IMR-90 (cell line): ENCODE results near the gene ORM1. TPM values are rescaled to one million over a fixed set of nuclear protein-coding genes. Genes with fewer than 3 reads are reported as not detected.

Experiments
- ATAC-seq: fragments of 200-7000 bp; cut with Tn5 transposase; 2 replicates; pipeline ENCODE4 v1.9.1; 2020; ENCODE audit warnings: low read depth, mild to moderate bottlenecking, moderate library complexity
- BruUV-seq: library from RNA; stranded (reverse); fragments of 400-500 nt; replicated peaks from 2 replicates; lab custom pipeline; 2021; lab: Mats Ljungman, UMichigan
- CTCF ChIA-PET: fragments of 300-600 bp; formaldehyde crosslinking; extraction: SDS; loops from one replicate; lab custom pipeline; 2021; ENCODE audit warnings: antibody characterized with exemption; lab: Yijun Ruan, JAX
- POLR2A ChIA-PET: fragments of 300-600 bp; sonication (Branson Sonifier 250); formaldehyde crosslinking; loops from one replicate; lab custom pipeline; 2022; ENCODE audit warnings: antibody characterized with exemption; ENCODE audit not compliant: unreplicated experiment; lab: Charles Lee
- DNase-seq: peaks from one replicate; pipeline ENCODE4 v3.0.0; 2013
- H2AFZ ChIP-seq: replicated peaks from 2 replicates; pipeline ENCODE3; 2013; ENCODE audit warnings: low read length, mild to moderate bottlenecking; ENCODE audit not compliant: poor library complexity
- H2AK5ac ChIP-seq: 2 replicates; pipeline ENCODE4 v1.6.1; 2013; ENCODE audit warnings: low read depth, low read length, inconsistent platforms
- H2AK9ac ChIP-seq: replicated peaks from 2 replicates; pipeline ENCODE3; 2013; ENCODE audit warnings: mild to moderate bottlenecking, low read depth, low read length, moderate library complexity; ENCODE audit not compliant: poor library complexity
- H2BK120ac ChIP-seq: 2 replicates; pipeline ENCODE4 v1.6.1; 2013; ENCODE audit warnings: low read depth, low read length, inconsistent platforms
- H2BK15ac ChIP-seq: 3 replicates; pipeline ENCODE4 v1.6.1; 2013; ENCODE audit warnings: low read depth, low read length, inconsistent platforms
- H2BK20ac ChIP-seq: 2 replicates; pipeline ENCODE4 v1.6.1; 2013; ENCODE audit warnings: low read depth, mild to moderate bottlenecking, inconsistent platforms, low read length, moderate library complexity
- H2BK5ac ChIP-seq: 2 replicates; pipeline ENCODE4 v1.6.1; 2013; ENCODE audit warnings: mild to moderate bottlenecking, low read depth, low read length, inconsistent platforms; ENCODE audit not compliant: poor library complexity, severe bottlenecking
- H3K14ac ChIP-seq: replicated peaks from 2 replicates; pipeline ENCODE4 v1.6.1; 2013; ENCODE audit warnings: low read depth, low read length, inconsistent platforms
- H3K18ac ChIP-seq: 2 replicates; pipeline ENCODE4 v1.6.1; 2013; ENCODE audit warnings: low read depth, low read length, control low read depth
- H3K23ac ChIP-seq: 2 replicates; pipeline ENCODE4 v1.6.1; 2013; ENCODE audit warnings: low read depth, low read length, inconsistent platforms
- H3K27ac ChIP-seq: 2 replicates; pipeline ENCODE4 v1.5.1; 2013; ENCODE audit warnings: mild to moderate bottlenecking, control low read depth, low read length; ENCODE audit not compliant: insufficient read depth
- H3K27me3 ChIP-seq: 2 replicates; pipeline ENCODE4 v1.6.1; 2013; ENCODE audit warnings: low read length; ENCODE audit not compliant: control insufficient read depth, insufficient read depth
- H3K36me3 ChIP-seq: 2 replicates; pipeline ENCODE4 v1.6.1; 2013; ENCODE audit warnings: low read length, mixed read lengths; ENCODE audit not compliant: control insufficient read depth, insufficient read depth
- H3K4ac ChIP-seq: 2 replicates; pipeline ENCODE4 v1.6.1; 2013; ENCODE audit warnings: low read depth, low read length, inconsistent platforms
- H3K4me1 ChIP-seq: 2 replicates; pipeline ENCODE4 v1.6.1; 2013; ENCODE audit warnings: low read length, mixed read lengths; ENCODE audit not compliant: control insufficient read depth, insufficient read depth
- H3K4me2 ChIP-seq: 2 replicates; pipeline ENCODE4 v1.6.1; 2013; ENCODE audit warnings: low read depth, mild to moderate bottlenecking, control low read depth, low read length, moderate library complexity
- H3K4me3 ChIP-seq: 2 replicates; pipeline ENCODE4 v1.5.1; 2013; ENCODE audit warnings: low read depth, mild to moderate bottlenecking, control low read depth, low read length, moderate library complexity; ENCODE audit not compliant: insufficient read depth
- H3K56ac ChIP-seq: 2 replicates; pipeline ENCODE4 v1.6.1; 2013; ENCODE audit warnings: low read length, inconsistent platforms; ENCODE audit not compliant: insufficient read depth; ENCODE audit errors: extremely low read depth
- H3K79me1 ChIP-seq, 2 experiments: 2 replicates each; pipeline ENCODE4 v1.6.1; 2013; ENCODE audit warnings: low read length in 2 of 2, inconsistent platforms in 1 of 2, low read depth in 1 of 2
- H3K9ac ChIP-seq: 2 replicates; pipeline ENCODE4 v1.6.1; 2013; ENCODE audit warnings: low read depth, low read length, control low read depth
- H3K9me1 ChIP-seq: 2 replicates; pipeline ENCODE4 v1.6.1; 2013; ENCODE audit warnings: low read length, inconsistent platforms; ENCODE audit not compliant: insufficient read depth
- H3K9me3 ChIP-seq: 2 replicates; pipeline ENCODE4 v1.6.1; 2013; ENCODE audit warnings: low read length; ENCODE audit not compliant: control insufficient read depth, insufficient read depth
- H4K20me1 ChIP-seq: 2 replicates; pipeline ENCODE4 v1.6.1; 2013; ENCODE audit warnings: low read length, inconsistent platforms; ENCODE audit not compliant: insufficient read depth
- H4K5ac ChIP-seq: 2 replicates; pipeline ENCODE4 v1.6.1; 2013; ENCODE audit warnings: mild to moderate bottlenecking, low read depth, low read length, control low read depth
- H4K8ac ChIP-seq, 2 experiments: 2 replicates each; pipeline ENCODE4 v1.6.1; 2013; ENCODE audit warnings: low read depth in 2 of 2, low read length in 2 of 2, control low read depth in 1 of 2, inconsistent platforms in 1 of 2
- H4K91ac ChIP-seq: 2 replicates; pipeline ENCODE4 v1.6.1; 2013; ENCODE audit warnings: low read depth, low read length, inconsistent platforms; ENCODE audit not compliant: insufficient read depth
- BHLHE40 ChIP-seq: fragments of 150-350 bp; IDR thresholded peaks from 2 replicates; pipeline ENCODE4 v1.6.1; 2016; ENCODE audit warnings: mild to moderate bottlenecking, low read depth, low read length
- CEBPB ChIP-seq: IDR thresholded peaks from 2 replicates; pipeline ENCODE4 v1.6.1; 2012; ENCODE audit warnings: low read depth, low read length, improper control_type of control experiment
- FOS ChIP-seq: fragments of 150-350 bp; IDR thresholded peaks from 2 replicates; pipeline ENCODE4 v1.6.1; 2016; ENCODE audit warnings: low read depth, low read length
- MAZ ChIP-seq: IDR thresholded peaks from 2 replicates; pipeline ENCODE4 v1.6.1; 2012; ENCODE audit warnings: low read depth, mild to moderate bottlenecking, low read length, improper control_type of control experiment, moderate library complexity, borderline replicate concordance
- NFE2L2 ChIP-seq: fragments of 150-350 bp; IDR thresholded peaks from 2 replicates; pipeline ENCODE4 v1.6.1; 2016; ENCODE audit warnings: low read depth, mild to moderate bottlenecking, low read length
- POLR2A ChIP-seq: IDR thresholded peaks from 2 replicates; pipeline ENCODE4 v1.6.1; 2012; ENCODE audit warnings: mild to moderate bottlenecking, low read depth, low read length
- RAD21 ChIP-seq: IDR thresholded peaks from 2 replicates; pipeline ENCODE4 v1.6.1; 2012; ENCODE audit warnings: low read length, improper control_type of control experiment
- RCOR1 ChIP-seq: IDR thresholded peaks from 2 replicates; pipeline ENCODE4 v1.6.1; 2012; ENCODE audit warnings: mild to moderate bottlenecking, low read length, improper control_type of control experiment; ENCODE audit not compliant: insufficient replicate concordance
- WGBS, 2 experiments: methylation state at CpG; one replicate each; pipeline versions ENCODE4 v1.1.5 to v1.1.7; 2013; ENCODE audit warnings: missing lambda C conversion rate in 2 of 2; ENCODE audit not compliant: insufficient read length in 1 of 2; ENCODE audit errors: extremely low coverage in 2 of 2; 5-methylcytosine and 5-hydroxymethylcytosine counted together
- dilution Hi-C: fragments of 300-500 bp; cut with HindIII; formaldehyde crosslinking; loops from one replicate; pipeline ENCODE4 v1.14.3; 2018; ENCODE audit warnings: low sequenced_read_pairs; ENCODE audit not compliant: unreplicated experiment
- in situ Hi-C: fragments of 300-500 bp; cut with MboI; formaldehyde crosslinking; loops from 3 replicates; pipeline ENCODE4 v1.14.3; 2019; ENCODE audit warnings: low sequenced_read_pairs, inconsistent platforms, mixed read lengths
- intact Hi-C: fragments of 100-400 bp; cut with micrococcal nuclease; formaldehyde crosslinking; loops from 2 replicates; pipeline ENCODE4 v1.10.0; 2022
- polyA plus RNA-seq, 3 experiments: library from polyadenylated mRNA; depleted of rRNA; stranded (reverse); fragments of >200 nt; gene quantifications; 2 replicates each; pipeline ENCODE4 v1.2.3, GENCODE V29; 2012; ENCODE audit warnings: low replicate concordance in 1 of 3
- total RNA-seq: library from RNA; depleted of rRNA; stranded (reverse); fragments of >200 nt; gene quantifications from 2 replicates; pipeline ENCODE4 v1.2.3, GENCODE V29; 2012
- TF ChIP-seq, protein P1 (sequence below): conservative IDR thresholded peaks from 2 replicates; pipeline ENCODE4 v1.5.1; 2012; ENCODE audit warnings: mild to moderate bottlenecking, low read depth, low read length, improper control_type of control experiment
- TF ChIP-seq, protein P2 (sequence below): fragments of 150-350 bp; IDR thresholded peaks from 2 replicates; pipeline ENCODE4 v1.6.1; 2017; ENCODE audit warnings: mild to moderate bottlenecking, antibody characterized with exemption, low read length, low read depth

The ORM1 gene
- total and polyA plus RNA-seq, 2 of the 4 experiments (the other 2 are of a cell fraction), result 0.18 TPM; not detected in 1

DNA sequence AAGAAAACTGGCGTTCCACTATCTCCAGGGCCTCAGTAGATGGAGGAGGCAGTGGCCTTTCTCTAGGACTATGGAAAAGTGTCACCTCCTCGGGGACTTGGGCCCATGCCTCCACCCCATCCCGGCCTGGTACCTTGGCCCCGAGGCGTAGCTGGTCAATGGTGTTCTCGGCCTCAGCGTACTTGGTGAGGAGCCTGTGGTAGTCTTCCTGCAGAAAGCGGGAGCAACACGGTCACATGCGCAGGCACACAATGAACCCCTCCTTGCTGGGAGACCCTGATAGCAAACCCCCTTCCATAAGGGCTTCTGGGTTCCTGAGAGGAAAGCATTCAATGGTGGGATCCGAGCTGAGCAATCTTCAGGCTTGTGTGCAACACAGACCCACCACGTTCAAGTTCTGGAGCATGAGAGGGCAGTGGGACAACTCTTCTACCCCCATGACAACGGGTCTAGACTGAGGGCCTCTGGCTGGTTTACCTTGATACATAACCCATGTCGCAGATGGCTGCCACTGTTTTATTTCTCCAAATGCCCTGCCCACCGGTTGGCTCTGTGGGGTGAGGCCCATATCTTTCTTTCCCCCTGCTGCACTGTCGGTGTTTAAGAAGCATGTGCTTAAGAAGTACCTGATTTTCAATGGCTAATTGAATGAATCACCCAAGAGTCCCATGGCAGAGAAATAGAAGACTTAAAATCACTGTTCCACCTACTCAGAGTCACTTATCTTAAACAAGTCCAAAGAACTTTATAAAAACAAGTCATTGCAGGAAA lies 51.2 kb downstream of the ORM1 start:
- Histone ChIP-seq H4K20me1 (peaks cover 6% of the 10 kb centered on the region; the same call in 1 of the 2 replicates), H3K4me1 (no peaks in the 10 kb centered on the region), H3K4ac (no peak overlapping the region), H2AK5ac (no peak overlapping the region), H3K18ac (no peak overlapping the region), H2BK15ac (no peak overlapping the region), H3K79me1 (peaks cover 9 to 21% of the 10 kb centered on the region in 2 experiments; a peak in 3 of 4 replicates), H2BK120ac (no peak overlapping the region), H3K56ac (no peak overlapping the region), H3K4me3 (no peak overlapping the region), H3K36me3 (peaks cover 43% of the 10 kb centered on the region), H2BK5ac (no peak overlapping the region), H4K91ac (no peak overlapping the region), H3K4me2 (no peak overlapping the region), H3K9ac (no peak overlapping the region), H2AFZ (no peak overlapping the region), H2BK20ac (no peak overlapping the region), H3K9me3 (no peaks in the 10 kb centered on the region), H2AK9ac (no peak overlapping the region), H3K27me3 (no peaks in the 10 kb centered on the region), H3K9me1 (peaks cover 11% of the 10 kb centered on the region), H3K23ac (no peak overlapping the region), H3K14ac (no peak overlapping the region), H3K27ac (no peak overlapping the region), H4K8ac (no peak overlapping the region), H4K5ac (no peak overlapping the region)
- intact Hi-C loops (no loop called here), dilution Hi-C loops (no loop called here), in situ Hi-C loops (no loop called here)
- DNase-seq (no peak), ATAC-seq (no peak)
- BruUV-seq, result no TSS peak
- CTCF ChIA-PET, result interaction anchor here (0.6 kb wide), 1 partner anchor 28 kb away, joined by 4 read pairs; no protein-coding TSS in a partner anchor
- 95% methylated on average over 7 of the region's 16 CpGs; no CpG with 5 or more reads in 1 of the 2 experiments for WGBS, 2 experiments
- POLR2A ChIA-PET, result no interaction called here
- TF ChIP-seq, protein P1, sequence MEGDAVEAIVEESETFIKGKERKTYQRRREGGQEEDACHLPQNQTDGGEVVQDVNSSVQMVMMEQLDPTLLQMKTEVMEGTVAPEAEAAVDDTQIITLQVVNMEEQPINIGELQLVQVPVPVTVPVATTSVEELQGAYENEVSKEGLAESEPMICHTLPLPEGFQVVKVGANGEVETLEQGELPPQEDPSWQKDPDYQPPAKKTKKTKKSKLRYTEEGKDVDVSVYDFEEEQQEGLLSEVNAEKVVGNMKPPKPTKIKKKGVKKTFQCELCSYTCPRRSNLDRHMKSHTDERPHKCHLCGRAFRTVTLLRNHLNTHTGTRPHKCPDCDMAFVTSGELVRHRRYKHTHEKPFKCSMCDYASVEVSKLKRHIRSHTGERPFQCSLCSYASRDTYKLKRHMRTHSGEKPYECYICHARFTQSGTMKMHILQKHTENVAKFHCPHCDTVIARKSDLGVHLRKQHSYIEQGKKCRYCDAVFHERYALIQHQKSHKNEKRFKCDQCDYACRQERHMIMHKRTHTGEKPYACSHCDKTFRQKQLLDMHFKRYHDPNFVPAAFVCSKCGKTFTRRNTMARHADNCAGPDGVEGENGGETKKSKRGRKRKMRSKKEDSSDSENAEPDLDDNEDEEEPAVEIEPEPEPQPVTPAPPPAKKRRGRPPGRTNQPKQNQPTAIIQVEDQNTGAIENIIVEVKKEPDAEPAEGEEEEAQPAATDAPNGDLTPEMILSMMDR, result no peak
- TF ChIP-seq POLR2A, result no peak
- TF ChIP-seq, protein P2, sequence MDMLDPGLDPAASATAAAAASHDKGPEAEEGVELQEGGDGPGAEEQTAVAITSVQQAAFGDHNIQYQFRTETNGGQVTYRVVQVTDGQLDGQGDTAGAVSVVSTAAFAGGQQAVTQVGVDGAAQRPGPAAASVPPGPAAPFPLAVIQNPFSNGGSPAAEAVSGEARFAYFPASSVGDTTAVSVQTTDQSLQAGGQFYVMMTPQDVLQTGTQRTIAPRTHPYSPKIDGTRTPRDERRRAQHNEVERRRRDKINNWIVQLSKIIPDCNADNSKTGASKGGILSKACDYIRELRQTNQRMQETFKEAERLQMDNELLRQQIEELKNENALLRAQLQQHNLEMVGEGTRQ, result no peak
- no peak for TF ChIP-seq MAZ
- TF ChIP-seq RAD21, result no peak
- TF ChIP-seq NFE2L2, result no peak
- no peak for TF ChIP-seq RCOR1
- TF ChIP-seq BHLHE40, result no peak
- no peak for TF ChIP-seq CEBPB
- TF ChIP-seq FOS, result no peak
